Measurements from ENCODE around the gene SIDT1.

Gene SIDT1

GRCh38 chr3:113628316-113628715 lies 96.0 kb downstream of the SIDT1 start:
- POLR2A ChIA-PET = interaction anchor here (0.6 kb wide), 1 partner anchor 114 kb away, joined by 3 read pairs; no protein-coding TSS in a partner anchor
- CTCF ChIA-PET = interaction anchor here (0.9 to 3.7 kb wide), 9 partner anchors 12 to 135 kb away, joined by 3 to 23 read pairs (median 5); partner anchors contain the start of gene SPICE1
- H3K27me3 ChIP-seq (replicated peaks in 2 of 5; ENCODE audit: control insufficient read depth in 4 of 5, insufficient read depth in 5 of 5, low read length in 4 of 5) = no peaks in the 10 kb centered on the region
- DNase-seq = no peak
- no peak overlapping the region for H3K27ac ChIP-seq (ENCODE audit: insufficient read depth in 1 of 2, low read depth in 1 of 2, low read length in 2 of 2, poor library complexity in 1 of 2, severe bottlenecking in 2 of 2)
- peaks cover 0 to 26% (median 2%) of the 10 kb centered on the region in 4 experiments for H3K36me3 ChIP-seq (ENCODE audit: control insufficient read depth in 4 of 4, insufficient read depth in 4 of 4, low read length in 3 of 4)
- WGBS (ENCODE audit: insufficient coverage) = 86% methylated on average over 2 of the region's 2 CpGs
- H3K9me3 ChIP-seq (ENCODE audit: control extremely low read depth in 1 of 5, control insufficient read depth in 4 of 5, insufficient read depth in 2 of 5, low read depth in 1 of 5, low read length in 4 of 5) = no peaks in the 10 kb centered on the region
- no peak overlapping the region for H3K4me3 ChIP-seq (ENCODE audit: control insufficient read depth in 1 of 7, extremely low read depth in 1 of 7, insufficient read depth in 4 of 7, low read depth in 2 of 7, low read length in 6 of 7)
- peaks cover 0 to 20% (median 13%) of the 10 kb centered on the region in 4 experiments for H3K4me1 ChIP-seq (ENCODE audit: control extremely low read depth in 1 of 4, control insufficient read depth in 4 of 4, insufficient read depth in 4 of 4, low read length in 3 of 4)

DNA sequence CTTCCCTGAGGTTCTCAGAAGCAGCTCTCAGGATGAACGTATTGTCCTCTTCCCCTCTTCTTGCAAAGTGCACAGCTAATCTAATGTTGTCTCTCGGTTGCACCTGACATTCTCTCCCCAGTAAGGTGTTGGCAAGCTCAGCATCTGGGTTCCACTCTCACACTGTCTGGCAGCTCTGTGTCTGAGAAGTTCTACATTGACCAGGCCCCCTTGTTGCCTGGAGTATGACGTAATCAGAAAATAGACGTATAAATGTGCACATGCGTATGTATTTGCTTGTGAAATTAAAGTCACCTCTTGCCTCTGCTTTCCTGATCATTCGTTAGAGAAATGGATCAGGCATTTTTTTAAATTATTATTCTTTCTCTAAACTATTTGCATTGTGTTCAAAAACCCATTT lies 96.4 kb downstream of the SIDT1 start:
- no peaks in the 10 kb centered on the region for H3K9me3 ChIP-seq (ENCODE audit: control extremely low read depth in 1 of 5, control insufficient read depth in 4 of 5, insufficient read depth in 2 of 5, low read depth in 1 of 5, low read length in 4 of 5)
- H3K4me1 ChIP-seq (ENCODE audit: control extremely low read depth in 1 of 4, control insufficient read depth in 4 of 4, insufficient read depth in 4 of 4, low read length in 3 of 4) = peaks cover 0 to 20% (median 13%) of the 10 kb centered on the region in 4 experiments
- POLR2A ChIA-PET = no interaction called here
- WGBS (ENCODE audit: insufficient coverage) = 95% methylated on average over 5 of the region's 6 CpGs
- peaks cover 0 to 25% (median 2%) of the 10 kb centered on the region in 4 experiments for H3K36me3 ChIP-seq (ENCODE audit: control insufficient read depth in 4 of 4, insufficient read depth in 4 of 4, low read length in 3 of 4)
- no peak overlapping the region for H3K27ac ChIP-seq (ENCODE audit: insufficient read depth in 1 of 2, low read depth in 1 of 2, low read length in 2 of 2, poor library complexity in 1 of 2, severe bottlenecking in 2 of 2)
- H3K27me3 ChIP-seq (replicated peaks in 2 of 5; ENCODE audit: control insufficient read depth in 4 of 5, insufficient read depth in 5 of 5, low read length in 4 of 5) = no peaks in the 10 kb centered on the region
- CTCF ChIA-PET = interaction anchor here (1.1 to 3.7 kb wide), 7 partner anchors 12 to 135 kb away, joined by 3 to 23 read pairs (median 5); no protein-coding TSS in a partner anchor
- DNase-seq = no peak
- H3K4me3 ChIP-seq (ENCODE audit: control insufficient read depth in 1 of 7, extremely low read depth in 1 of 7, insufficient read depth in 4 of 7, low read depth in 2 of 7, low read length in 6 of 7) = no peak overlapping the region

DNA sequence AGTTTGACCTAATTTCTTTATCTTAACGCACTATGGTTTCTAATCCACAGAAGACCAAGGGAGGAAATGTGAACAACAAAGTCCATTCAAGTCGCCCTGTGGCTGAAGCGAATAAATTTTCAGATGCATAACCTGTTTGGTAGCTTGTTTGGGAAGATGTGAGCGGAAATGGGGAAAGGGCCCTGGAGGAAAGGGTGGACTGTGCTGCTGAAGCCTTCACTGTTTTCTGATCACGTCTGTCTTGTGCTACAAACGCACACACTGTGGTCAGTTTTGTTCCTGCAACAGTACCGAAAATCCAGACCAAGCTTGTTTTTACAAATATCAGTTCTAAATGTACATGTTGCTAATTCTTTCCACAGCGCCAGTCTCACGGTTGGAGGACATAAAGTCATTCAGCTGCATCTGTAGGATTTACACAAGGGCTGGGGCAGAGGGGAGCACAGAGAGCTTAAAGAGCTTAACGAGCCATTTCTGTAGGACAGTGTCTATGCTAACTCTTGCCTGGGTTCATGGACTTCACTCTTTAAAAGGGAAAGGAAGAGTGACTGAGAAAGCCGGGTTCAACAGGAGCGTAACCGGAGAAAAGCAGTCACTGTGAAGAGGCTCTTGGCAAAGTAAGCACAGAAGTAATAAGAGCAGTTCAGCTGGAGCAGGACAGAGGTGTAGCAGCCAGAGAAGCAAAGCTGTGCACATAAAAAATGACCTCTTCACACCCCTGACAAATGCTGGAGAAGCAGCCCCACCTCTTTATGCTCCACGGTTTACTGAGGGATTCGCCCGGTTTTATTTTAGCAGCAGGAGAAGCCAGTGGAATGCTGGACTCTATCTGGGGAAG lies 97.4 kb downstream of the SIDT1 start:
- Histone ChIP-seq H3K9me3 (ENCODE audit: control extremely low read depth in 1 of 5, control insufficient read depth in 4 of 5, insufficient read depth in 2 of 5, low read depth in 1 of 5, low read length in 4 of 5) (no peaks in the 10 kb centered on the region), H3K4me3 (ENCODE audit: control insufficient read depth in 1 of 7, extremely low read depth in 1 of 7, insufficient read depth in 4 of 7, low read depth in 2 of 7, low read length in 6 of 7) (no peak overlapping the region), H3K4me1 (ENCODE audit: control extremely low read depth in 1 of 4, control insufficient read depth in 4 of 4, insufficient read depth in 4 of 4, low read length in 3 of 4) (peaks cover 0 to 20% (median 13%) of the 10 kb centered on the region in 4 experiments), H3K36me3 (ENCODE audit: control insufficient read depth in 4 of 4, insufficient read depth in 4 of 4, low read length in 3 of 4) (peaks cover 0 to 17% (median 2%) of the 10 kb centered on the region in 4 experiments), H3K27me3 (replicated peaks in 2 of 5; ENCODE audit: control insufficient read depth in 4 of 5, insufficient read depth in 5 of 5, low read length in 4 of 5) (no peaks in the 10 kb centered on the region), H3K27ac (ENCODE audit: insufficient read depth in 1 of 2, low read depth in 1 of 2, low read length in 2 of 2, poor library complexity in 1 of 2, severe bottlenecking in 2 of 2) (no peak overlapping the region)
- ChIA-PET CTCF (interaction anchor here (0.7 to 3.7 kb wide), 4 partner anchors 28 to 136 kb away, joined by 3 to 23 read pairs (median 8); no protein-coding TSS in a partner anchor), POLR2A (interaction anchor here (0.6 kb wide), 1 partner anchor 629 kb away, joined by 5 read pairs; no protein-coding TSS in a partner anchor)
- 96% methylated on average over 16 of the region's 16 CpGs for WGBS (ENCODE audit: insufficient coverage)
- DNase-seq = no peak

- POLR2A ChIA-PET = no interaction called here
- no peaks in the 10 kb centered on the region for H3K27me3 ChIP-seq (replicated peaks in 2 of 5; ENCODE audit: control insufficient read depth in 4 of 5, insufficient read depth in 5 of 5, low read length in 4 of 5)
- peaks cover 0 to 15% (median 10%) of the 10 kb centered on the region in 4 experiments for H3K4me1 ChIP-seq (ENCODE audit: control extremely low read depth in 1 of 4, control insufficient read depth in 4 of 4, insufficient read depth in 4 of 4, low read length in 3 of 4)
- CTCF ChIA-PET = interaction anchor here (1.0 to 2.7 kb wide), 3 partner anchors 27 to 138 kb away, joined by 3 to 12 read pairs (median 4); no protein-coding TSS in a partner anchor
- no peaks in the 10 kb centered on the region for H3K9me3 ChIP-seq (ENCODE audit: control extremely low read depth in 1 of 5, control insufficient read depth in 4 of 5, insufficient read depth in 2 of 5, low read depth in 1 of 5, low read length in 4 of 5)
- peaks cover 0 to 17% (median 2%) of the 10 kb centered on the region in 4 experiments for H3K36me3 ChIP-seq (ENCODE audit: control insufficient read depth in 4 of 4, insufficient read depth in 4 of 4, low read length in 3 of 4)
- H3K4me3 ChIP-seq (ENCODE audit: control insufficient read depth in 1 of 7, extremely low read depth in 1 of 7, insufficient read depth in 4 of 7, low read depth in 2 of 7, low read length in 6 of 7) = no peak overlapping the region
- DNase-seq = peak in 2 of 3 donors; percentile 29 to 36
- WGBS (ENCODE audit: insufficient coverage) = 21% methylated on average over 3 of the region's 3 CpGs
- no peak overlapping the region for H3K27ac ChIP-seq (ENCODE audit: insufficient read depth in 1 of 2, low read depth in 1 of 2, low read length in 2 of 2, poor library complexity in 1 of 2, severe bottlenecking in 2 of 2)
These were observed 98.7 kb downstream of the SIDT1 start for GRCh38 chr3:113630956-113631542.

- WGBS (ENCODE audit: insufficient coverage) = 95% methylated on average over 6 of the region's 6 CpGs
- Histone ChIP-seq H3K36me3 (ENCODE audit: control insufficient read depth in 4 of 4, insufficient read depth in 4 of 4, low read length in 3 of 4) (peaks cover 0 to 17% (median 2%) of the 10 kb centered on the region in 4 experiments), H3K27ac (ENCODE audit: insufficient read depth in 1 of 2, low read depth in 1 of 2, low read length in 2 of 2, poor library complexity in 1 of 2, severe bottlenecking in 2 of 2) (no peak overlapping the region), H3K4me3 (ENCODE audit: control insufficient read depth in 1 of 7, extremely low read depth in 1 of 7, insufficient read depth in 4 of 7, low read depth in 2 of 7, low read length in 6 of 7) (no peak overlapping the region), H3K4me1 (ENCODE audit: control extremely low read depth in 1 of 4, control insufficient read depth in 4 of 4, insufficient read depth in 4 of 4, low read length in 3 of 4) (peaks cover 0 to 15% (median 9%) of the 10 kb centered on the region in 4 experiments), H3K27me3 (replicated peaks in 2 of 5; ENCODE audit: control insufficient read depth in 4 of 5, insufficient read depth in 5 of 5, low read length in 4 of 5) (no peaks in the 10 kb centered on the region), H3K9me3 (ENCODE audit: control extremely low read depth in 1 of 5, control insufficient read depth in 4 of 5, insufficient read depth in 2 of 5, low read depth in 1 of 5, low read length in 4 of 5) (no peaks in the 10 kb centered on the region)
- ChIA-PET POLR2A (no interaction called here), CTCF (interaction anchor here (1.0 to 2.7 kb wide), 2 partner anchors 53 to 138 kb away, joined by 4 to 12 read pairs; no protein-coding TSS in a partner anchor)
- DNase-seq = no peak
These were observed 99.2 kb downstream of the SIDT1 start for GRCh38 chr3:113631573-113631972.

DNA sequence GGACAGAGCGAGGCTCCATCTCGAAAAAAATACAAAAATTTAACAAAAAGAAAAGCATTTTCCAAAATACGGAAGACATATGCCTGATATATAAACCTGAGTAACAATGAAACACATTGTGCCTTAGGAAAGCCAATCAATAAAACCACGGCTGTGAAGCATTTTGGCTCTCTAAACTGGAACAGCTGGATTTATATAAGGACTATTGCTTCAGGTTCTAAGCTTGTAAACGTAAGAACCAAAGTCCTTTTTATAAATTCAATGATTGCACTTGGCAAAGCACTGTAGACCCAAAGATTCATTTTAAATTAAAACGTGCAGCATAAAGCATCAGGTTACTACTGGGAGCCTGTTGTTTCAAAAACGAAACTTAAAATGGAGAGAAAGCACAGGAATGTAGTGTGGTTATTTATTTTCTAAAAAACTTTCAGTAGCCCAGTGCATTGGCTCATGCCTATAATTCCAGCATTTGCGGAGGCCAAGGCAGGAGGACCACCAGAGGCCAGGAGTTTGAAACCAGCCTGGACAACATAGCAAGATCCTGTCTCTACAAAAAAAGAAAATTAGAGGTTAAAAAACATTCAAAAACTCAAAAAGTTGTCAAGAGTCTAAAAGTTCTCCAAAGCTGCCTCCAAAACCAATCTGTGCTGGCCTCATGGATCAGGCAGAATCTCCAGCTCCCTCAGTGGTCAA lies 102.6 kb downstream of the SIDT1 start:
- Histone ChIP-seq H3K9me3 (ENCODE audit: control extremely low read depth in 1 of 5, control insufficient read depth in 4 of 5, insufficient read depth in 2 of 5, low read depth in 1 of 5, low read length in 4 of 5) (no peaks in the 10 kb centered on the region), H3K4me3 (ENCODE audit: control insufficient read depth in 1 of 7, extremely low read depth in 1 of 7, insufficient read depth in 4 of 7, low read depth in 2 of 7, low read length in 6 of 7) (no peak overlapping the region), H3K4me1 (ENCODE audit: control extremely low read depth in 1 of 4, control insufficient read depth in 4 of 4, insufficient read depth in 4 of 4, low read length in 3 of 4) (peaks cover 0 to 5% (median 2%) of the 10 kb centered on the region in 4 experiments), H3K36me3 (ENCODE audit: control insufficient read depth in 4 of 4, insufficient read depth in 4 of 4, low read length in 3 of 4) (peaks cover 0 to 3% (median 0%) of the 10 kb centered on the region in 4 experiments), H3K27ac (ENCODE audit: insufficient read depth in 1 of 2, low read depth in 1 of 2, low read length in 2 of 2, poor library complexity in 1 of 2, severe bottlenecking in 2 of 2) (no peak overlapping the region), H3K27me3 (replicated peaks in 2 of 5; ENCODE audit: control insufficient read depth in 4 of 5, insufficient read depth in 5 of 5, low read length in 4 of 5) (no peaks in the 10 kb centered on the region)
- DNase-seq = no peak
- 98% methylated on average over 6 of the region's 8 CpGs for WGBS (ENCODE audit: insufficient coverage)
- POLR2A ChIA-PET = no interaction called here
- CTCF ChIA-PET = interaction anchor here (0.6 to 1.9 kb wide), 3 partner anchors 8 to 22 kb away, joined by 3 to 6 read pairs (median 4); no protein-coding TSS in a partner anchor
